Activated CD8-positive, alpha-beta memory T cell treated with anti-CD3 and anti-CD28 coated beads, Interleukin-2, amount 50 U/mL, for 4 hours (primary cell): ENCODE data around the gene TFDP1.

Source experiments
- DNase-seq: peaks from one replicate; pipeline ENCODE4 v3.0.0-alpha.2; 2020

The TFDP1 gene

DNA sequence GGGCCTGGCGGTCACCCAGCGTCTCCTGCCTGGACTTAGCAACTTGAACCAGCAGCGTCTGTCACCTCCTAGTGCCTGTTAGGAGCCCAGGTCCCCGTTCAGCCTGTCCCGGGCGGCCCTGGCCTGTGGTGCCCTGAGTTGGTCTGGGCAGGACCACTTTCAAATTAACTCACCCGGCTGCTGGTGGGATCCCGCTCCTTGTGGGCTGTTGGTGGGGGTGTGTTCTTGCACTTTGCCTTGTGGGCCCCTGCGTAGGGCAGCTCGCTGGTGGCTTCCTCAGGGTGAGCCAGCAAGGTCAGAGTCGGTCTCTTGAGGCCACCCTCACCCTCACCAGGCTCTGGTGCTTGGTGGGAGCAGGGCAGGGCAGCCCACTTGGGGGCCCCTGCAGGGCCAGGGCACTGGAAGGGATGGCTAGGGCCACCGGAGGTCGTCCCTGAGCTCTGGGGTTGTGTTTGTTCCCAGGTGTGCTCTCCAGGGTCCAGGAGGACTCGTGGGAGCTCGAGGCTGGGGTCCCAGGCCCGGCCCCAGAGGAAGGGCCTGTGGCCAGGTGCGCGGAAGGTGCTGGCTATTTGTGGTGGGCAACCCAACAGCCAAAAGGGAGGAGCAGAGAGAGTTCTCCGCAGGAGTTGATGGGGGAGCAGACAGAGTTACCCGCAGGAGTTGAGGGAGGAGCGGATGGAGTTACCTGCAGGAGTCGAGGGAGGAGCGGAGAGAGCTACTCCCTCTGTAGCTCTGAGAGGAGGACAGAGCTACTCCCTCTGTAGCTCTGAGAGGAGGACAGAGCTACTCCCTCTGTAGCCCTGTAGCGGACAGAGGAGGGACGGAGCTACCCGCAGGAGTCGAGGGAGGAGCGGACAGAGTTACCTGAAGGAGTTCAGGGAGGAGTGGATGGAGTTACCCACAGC lies 16.9 kb downstream of the TFDP1 start:
- no peak for DNase-seq

DNA sequence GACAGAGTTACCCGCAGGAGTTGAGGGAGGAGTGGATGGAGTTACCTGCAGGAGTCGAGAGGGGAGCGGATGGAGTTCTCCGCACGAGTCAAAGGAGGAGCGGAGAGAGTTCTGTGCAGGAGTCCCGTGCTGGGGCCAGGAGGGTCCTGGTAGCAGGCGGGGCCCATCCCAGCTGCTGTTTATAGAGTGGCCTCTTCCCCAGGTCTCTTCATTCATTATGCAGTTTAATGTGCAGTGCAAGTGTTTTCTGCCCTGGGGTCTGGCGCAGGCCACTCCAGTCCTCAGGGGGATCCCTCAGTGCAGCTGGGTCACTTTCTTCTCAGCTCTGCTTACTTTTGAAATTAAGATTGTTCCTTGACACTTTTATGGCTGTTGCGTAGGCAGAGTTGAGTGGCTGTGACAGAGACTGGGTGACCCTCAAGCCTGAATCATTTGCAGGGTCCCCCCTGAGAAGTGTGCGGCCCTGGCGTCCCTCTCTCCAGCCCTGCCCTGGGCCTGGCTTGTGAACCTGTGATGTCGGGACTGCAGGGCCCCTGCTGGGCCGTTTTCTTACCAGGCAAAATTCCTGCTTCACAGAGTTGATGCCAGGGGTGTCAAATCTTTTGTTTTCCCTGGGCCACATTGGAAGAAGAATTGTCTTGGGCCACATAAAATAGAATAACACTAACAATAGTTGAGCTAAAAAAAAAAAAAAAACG lies 17.9 kb downstream of the TFDP1 start:
- no peak for DNase-seq

DNA sequence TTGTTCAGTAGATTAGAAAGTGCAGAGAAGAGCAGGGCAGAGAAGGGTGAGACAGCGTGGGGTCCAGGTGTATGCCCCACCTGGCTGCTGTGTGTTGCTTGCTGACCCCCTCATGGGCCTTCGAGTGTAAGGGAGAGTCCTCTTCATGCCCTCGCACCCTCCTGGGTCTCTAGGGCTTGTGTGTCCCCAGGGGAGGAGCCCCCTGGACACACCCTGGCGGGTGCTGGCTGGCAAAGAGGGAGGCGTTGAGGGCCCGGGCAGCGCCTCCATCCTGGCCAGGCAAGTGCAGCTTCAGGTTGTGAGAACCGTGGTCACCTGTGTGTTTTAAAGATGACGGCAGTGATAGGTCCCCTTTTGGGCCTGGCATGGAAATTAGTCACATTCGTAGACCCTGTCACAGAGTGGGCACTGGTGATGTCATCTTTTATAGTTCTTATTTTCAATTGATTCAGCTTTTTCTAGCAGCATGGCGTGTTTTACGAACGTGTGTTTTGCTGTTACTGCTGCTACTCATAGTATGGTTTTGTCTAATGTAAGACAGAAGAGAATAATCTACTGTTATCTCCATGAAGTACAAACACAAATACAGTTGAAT lies 18.7 kb downstream of the TFDP1 start:
- no peak for DNase-seq

DNA sequence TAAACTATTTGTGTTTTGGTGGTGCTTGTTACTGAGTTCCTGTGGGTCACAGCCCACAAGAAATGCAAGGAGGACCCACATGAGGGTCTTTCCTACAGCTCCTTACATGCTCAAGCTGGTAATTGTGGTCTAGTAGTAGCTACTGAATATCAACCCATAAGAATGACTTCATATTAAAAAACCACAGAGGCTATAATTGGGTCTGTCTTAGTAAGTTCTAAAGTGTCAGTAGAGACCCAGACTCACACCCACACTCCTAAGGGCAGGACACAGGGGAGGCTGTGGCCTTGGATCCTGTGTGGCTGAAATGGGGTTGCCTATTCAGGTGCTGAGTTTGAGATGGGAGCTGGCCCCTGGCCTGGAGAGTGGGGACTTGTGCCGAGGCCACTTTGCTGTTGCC lies 19.6 kb downstream of the TFDP1 start:
- DNase-seq, result no peak

DNA sequence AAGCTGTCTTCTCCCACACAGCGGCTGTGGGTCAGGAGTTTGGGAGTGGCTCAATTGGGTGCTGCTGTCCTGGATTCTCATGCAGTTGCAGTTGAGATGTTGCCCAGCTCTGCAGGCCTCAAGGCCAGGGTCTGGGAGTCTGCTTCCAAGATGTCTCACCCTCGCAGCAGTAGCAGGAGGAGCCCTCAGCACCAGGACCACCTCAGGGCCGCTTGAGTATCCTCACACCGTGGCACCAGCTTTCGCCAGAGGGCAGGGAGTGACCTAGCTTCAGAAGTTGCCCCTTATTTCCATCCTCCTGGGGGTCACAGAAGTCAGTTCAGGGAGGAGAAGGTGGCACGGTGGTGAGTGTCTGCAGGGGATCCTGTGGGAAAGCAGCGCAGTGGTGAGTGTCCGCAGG lies 20.9 kb downstream of the TFDP1 start:
- no peak for DNase-seq

DNA sequence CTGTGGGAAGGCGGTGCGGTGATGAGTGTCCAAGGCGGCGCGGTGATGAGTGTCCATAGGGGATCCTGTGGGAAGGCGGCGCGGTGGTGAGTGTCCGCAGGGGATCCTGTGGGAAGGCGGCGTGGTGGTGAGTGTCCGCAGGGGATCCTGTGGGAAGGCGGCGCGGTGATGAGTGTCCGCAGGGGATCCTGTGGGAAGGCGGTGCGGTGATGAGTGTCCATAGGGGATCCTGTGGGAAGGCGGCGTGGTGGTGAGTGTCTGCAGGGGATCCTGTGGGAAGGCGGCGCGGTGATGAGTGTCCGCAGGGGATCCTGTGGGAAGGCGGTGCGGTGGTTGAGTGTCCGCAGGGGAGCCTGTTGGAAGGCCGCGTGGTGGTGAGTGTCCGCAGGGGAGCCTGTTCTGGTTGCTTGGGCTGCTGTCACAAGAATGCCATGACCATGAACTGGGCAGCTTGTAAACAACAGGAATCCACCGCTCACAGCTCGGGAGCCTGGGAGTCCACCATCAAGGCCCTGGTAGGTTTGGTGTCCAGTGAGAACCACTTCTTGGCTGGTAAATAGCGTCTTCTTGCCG lies 21.4 kb downstream of the TFDP1 start:
- no peak for DNase-seq

DNA sequence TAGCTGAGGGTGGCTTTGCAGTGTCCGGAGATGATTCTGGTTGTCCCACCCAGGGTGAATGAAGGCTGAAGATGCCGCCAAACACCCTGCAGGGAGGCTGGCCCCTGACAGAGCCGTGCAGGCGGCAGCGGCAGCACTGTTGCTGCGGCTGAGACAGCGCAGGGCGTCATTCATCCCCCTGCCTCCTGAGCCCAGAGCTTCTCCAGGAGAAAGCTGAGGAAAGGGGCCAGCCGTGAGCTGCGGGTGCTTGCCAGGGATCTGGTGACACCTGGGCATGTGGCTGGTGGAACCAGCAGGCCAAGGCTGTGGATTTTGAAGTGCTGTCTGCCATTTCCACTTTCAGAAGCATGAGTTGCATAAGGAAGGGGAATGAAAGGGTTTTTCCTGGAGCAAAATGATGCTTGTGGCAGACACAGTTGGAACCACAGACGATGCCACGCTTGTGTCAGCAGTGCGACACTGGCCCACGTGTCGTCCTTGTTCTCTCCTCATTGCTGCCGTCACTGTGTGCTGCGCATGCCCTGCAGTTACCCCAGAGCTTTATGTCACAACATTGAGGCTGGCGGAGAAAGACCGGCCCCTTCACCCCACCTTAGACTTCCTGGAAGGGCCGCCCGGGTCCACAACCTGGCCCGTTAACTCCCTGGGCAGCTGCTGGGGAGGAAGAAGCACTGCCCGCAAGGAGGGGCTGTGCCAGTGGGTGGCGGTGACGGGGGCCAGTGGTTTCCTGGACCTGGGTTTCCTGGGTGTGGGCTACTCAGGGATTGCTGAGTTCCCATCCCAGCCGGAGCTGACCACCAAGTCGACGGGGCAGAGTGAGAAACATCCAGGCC lies 22.7 kb downstream of the TFDP1 start:
- no peak for DNase-seq

DNA sequence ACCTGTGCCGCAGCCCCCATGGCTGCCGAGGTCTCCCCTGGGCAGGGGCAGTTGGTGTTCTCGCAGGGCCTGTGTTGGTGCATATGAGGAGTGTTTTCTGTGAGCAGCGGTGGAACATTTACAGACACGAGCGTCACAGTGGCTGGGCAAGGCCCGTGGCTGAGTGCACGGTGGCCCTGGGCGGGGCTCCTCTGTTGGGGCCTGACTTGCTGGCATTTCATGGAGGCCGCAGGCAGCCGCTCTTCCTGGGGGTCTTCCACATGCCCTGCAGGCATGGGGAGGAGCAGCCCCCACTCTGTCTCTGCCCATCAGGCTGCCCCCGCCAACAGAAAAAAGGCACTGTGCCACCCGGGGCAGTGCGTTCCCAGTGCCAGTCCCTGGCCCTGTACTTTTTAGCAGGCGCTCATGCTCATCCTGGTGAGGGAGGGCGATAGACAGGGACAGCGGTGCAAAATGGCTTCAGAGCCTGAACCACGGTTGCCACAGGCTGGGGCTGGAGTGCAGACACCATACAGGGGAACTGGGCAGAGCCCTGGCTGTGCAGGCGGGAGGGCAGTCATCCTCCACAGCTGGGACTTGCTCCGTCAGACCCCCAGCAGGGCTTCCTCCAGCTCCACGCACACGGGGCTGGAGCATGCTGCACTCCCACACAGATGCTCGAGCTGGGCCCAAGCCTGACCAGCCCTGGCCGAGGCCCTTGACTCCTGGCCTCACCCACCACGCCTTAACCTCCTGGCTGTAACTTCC lies 23.5 kb downstream of the TFDP1 start:
- DNase-seq, result no peak

DNA sequence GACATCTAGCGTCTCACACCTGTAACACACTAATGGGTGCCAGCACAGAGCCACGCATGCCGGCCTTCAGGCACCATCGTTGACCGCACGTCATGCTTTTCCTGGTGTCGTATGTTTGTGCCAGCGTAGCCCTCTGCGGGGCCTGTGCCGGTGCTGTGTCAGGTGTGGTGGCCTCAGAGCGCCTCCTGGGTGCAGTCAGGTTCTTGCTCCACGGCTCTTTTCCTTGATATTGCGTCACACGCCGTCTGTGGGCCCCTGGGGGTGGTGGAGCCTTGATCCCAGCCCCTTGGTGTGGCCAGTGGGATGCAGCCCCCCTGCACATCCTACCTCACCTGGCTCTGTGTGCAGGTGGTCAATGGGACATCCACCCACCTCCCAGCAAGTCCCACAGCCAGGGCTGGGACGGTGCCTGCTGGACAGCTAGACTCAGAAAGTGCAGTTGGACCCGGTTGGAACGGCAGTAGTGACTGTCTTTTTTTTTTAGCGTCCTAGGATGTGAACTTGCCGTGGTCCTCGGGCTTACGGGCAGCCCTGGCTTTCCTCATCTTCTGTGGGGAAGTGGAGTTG lies 24.5 kb downstream of the TFDP1 start:
- DNase-seq, result no peak

DNA sequence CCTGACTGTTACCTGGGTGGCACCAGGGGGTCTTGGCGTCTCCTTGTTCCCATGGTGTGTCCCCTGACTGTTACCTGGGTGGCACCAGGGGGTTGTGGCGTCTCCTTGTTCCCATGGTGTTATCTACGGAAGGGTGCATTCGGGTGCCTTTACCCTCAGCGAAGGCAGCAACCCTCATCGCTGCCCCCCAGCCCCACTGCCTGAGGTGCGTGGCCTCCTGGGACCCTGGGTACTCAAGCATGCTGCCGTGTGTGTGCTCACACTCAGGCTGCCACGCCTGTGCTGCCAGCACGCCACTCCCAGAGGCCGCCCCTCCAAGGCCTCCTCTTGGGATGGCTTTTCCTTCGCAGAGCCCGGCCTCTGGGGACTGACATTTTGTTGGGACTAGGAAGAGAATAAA lies 25.1 kb downstream of the TFDP1 start:
- DNase-seq, result no peak

DNA sequence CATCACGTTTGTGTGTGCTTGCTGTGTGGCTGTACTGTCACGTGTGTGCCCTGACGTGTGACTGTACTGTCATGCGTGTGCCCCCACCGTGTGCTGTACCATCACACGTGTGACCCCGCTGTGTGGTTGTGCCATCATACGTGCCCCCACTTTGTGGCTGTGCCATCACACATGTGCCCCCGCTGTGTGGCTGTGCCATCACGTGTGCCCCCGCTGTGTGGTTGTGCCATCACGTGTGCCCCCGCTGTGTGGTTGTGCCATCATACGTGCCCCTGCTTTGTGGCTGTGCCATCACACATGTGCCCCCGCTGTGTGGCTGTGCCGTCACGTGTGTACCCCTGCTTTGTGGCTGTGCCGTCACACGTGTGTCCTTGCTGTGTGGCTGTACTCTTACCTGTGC lies 25.7 kb downstream of the TFDP1 start:
- DNase-seq, result no peak

DNA sequence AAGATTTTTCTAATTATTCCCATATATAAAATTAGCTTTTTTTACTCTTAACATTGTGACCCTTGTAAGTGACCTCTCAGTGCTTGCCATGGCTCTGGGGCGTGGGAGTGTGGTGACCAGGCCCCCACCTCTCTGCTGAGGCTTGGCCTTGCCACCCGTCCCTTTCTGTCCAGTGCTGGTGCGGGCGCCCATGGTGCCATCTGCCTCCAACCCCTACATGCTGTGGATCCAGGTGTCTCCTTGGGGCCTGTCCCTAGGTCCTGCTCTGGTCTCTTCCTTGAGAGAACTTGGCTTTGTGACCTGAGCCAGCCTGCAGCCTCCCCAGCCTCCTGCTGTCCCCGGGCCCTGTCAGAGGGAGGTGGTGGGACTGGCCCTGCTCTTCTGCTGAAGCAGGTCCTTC lies 27.4 kb downstream of the TFDP1 start:
- DNase-seq, result no peak

DNA sequence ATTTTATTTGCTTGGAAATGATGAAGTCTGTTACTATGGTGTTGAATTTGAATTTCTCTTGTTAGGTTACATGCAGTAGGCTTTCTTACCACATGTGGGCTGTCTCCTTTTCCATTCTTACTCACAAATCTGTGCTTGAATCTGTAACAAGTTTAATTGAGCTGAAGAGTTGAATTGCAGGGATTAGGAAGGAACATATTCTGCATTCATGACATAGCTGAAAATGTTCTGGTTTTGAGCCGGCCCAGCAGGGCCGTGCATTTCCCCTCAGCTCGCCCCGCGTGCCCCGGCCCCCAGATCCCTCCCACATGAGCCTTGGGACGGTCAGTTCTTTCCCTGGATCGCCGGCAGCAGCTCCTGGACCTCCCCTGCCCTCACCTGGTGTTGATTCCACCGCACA lies 28.1 kb downstream of the TFDP1 start:
- no peak for DNase-seq

DNA sequence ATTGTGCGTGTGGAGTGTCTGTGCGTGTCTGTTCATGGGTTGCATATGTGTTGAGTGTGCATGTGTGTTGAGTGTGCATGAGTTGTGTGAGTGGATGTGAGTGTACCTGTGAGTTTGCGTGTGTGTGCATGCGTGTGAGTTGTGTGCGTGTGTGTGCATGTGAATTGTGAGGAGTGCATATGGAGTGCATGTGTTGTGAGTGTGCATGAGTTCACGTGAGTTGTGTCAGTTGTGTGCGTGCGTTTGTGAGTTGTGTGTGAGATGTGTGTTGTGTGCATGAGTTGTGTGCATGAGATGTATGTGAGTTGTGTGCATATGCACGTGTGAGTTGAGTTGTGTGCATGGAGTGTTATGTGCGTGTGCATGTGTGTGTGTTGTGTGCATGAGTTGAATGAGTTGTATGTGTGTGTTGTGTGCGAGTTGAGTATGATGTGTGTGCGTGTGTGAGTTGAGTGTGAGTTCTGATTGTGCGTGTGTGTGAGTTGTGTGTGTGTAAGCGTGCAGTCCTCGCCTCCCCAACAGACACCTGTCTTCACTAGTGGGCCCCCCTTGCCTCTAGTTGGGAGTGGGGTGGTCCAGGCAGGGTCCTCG lies 29.3 kb downstream of the TFDP1 start:
- no peak for DNase-seq

DNA sequence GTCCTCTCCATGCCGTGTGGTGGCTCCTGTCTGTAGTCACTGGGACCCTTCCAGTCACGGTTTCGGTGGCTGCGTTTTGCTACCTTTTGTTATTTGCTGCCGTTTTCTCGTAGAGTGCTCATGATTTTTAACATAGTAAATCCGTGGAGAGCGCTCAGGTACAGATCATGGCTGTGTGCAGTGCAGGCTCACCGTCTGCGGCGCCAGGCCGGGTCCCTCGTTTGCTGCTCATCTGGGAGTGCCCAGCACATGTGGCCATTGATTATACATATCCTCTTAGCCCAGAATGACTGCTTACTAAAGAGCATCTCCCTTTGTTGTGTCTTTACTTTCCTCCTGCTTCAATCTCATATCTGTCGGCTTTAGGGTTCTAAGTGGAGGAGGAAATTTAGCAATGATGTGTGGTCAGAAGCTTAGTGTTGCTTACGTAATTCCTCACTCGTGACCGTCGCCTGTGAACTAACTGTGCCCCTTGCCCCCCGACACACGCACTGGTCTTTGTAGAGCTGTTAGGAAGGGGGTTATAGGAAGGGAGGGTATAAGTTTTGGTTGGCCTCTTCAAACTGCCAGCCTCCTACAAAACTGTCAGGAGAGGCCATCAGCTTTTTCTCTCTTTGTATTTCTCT lies 31.8 kb downstream of the TFDP1 start:
- DNase-seq, result no peak

DNA sequence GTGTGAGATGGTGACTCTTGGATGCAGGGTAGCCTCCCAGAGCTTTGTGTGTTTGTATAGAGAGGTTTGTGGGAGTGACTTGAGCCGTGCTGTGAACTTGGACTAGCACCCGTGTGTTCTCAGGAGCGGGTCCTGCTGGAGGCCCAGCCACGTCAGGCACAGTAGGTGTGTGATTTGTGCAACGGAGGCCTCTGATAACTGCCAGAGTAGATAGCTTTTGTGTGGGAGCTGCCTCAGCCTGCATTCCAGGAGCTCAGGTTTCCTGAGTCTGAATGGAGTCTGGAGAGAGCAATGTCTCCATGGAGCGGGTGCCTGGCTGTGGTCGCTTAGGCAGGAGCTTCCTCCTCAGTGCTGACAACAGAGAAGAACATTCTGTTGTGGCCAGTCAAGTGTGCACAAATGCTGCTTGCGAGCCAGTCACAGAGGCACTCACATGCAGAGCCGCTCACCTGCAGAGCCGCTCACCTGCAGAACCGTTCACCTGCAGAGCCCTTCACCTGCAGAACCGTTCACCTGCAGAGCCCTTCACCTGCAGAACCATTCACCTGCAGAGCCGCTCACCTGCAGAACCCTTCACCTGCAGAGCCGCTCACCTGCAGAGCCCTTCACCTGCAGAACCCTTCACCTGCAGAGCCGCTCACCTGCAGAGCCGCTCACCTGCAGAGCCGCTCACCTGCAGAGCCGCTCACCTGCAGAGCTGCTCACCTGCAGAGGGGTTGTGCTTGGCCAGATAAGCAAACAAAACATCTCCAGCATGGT lies 32.6 kb downstream of the TFDP1 start:
- DNase-seq, result no peak

DNA sequence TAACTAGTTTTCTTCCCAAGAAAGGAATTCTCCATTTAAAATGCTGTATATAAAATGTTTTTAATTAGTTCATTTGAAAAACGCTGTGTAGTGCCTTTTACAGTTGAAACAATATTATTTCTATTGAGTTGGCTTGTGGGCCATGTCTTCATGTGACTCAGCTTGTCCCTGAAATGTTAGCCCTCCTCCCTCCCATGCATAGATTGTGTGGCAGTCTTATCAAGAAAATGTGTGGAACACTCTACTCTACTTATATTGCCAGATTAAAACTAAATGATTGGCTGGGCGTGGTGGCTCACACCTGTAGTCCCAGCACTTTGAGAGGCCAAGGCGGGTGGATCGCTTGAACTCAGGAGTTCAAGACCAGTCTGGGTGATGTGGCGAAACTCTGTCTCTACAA lies 33.4 kb downstream of the TFDP1 start:
- DNase-seq, result no peak

DNA sequence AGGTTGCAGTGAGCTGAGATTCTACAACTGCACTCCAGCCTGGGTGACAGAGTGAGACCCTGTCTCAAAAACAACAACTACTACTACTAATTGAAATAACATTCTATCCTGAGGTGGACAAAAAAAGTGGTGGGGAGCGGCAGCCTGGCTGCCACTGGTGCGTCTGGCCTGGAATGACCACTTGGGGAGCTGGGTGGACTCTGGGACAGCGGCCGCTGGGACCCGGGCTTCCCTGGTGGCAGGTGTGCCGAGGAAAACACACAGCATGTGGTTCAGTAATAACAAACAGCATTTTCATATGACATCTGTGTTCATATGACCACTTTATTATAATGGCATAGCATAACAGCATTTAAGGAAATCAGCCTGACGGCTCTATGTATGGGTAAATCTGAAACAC lies 33.9 kb downstream of the TFDP1 start:
- no peak for DNase-seq

DNA sequence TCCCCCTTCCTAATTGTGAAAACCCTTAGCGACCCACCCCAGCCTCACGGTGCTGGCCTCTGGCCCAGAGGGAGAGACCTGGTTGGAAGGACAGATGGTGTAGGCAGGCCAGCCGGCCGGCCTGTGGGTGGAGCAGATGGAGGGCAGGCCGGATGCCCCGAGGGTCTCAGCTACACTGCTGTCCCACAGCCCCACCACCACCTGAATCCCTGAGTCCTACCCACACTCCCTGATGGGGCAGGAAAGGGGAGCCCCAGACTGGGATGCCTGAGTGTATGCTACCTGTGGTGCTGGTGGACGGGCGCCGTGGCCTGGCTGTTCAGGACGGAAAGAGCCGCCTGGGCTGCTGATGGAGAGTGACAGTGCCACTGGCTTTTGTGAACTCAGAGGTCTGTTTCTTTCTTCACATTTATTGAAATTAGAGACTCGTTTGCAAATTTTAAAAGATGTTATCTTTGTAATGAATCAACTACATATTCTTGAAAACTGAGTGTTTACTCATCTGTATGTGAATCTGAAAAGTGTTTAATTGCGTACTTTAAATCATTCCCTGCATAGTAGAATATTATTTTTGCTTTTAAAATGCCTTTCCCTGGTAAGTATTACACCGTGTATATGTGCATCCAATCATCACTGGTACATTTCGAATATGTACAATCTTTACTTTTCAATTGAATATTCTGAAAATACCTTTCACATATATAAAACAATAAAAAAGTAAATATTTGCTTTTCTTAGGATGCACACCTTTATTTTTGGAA lies 35.7 kb downstream of the TFDP1 start:
- DNase-seq, result no peak
